HepG2 (cell line): ENCODE results near the gene RPL23. TPM values are rescaled to one million over a fixed set of nuclear protein-coding genes. Genes with fewer than 3 reads are reported as not detected.

Experiments used
- CAMTA2 ChIP-seq: sonication (generic); formaldehyde crosslinking; IDR thresholded peaks from 2 replicates; pipeline ENCODE4 v1.4.0; 2020; ENCODE audit warnings: mild to moderate bottlenecking, missing genetic modification reagents, borderline replicate concordance
- NFIC ChIP-seq: IDR thresholded peaks from 2 replicates; pipeline ENCODE4 v1.6.1; 2012; ENCODE audit warnings: mild to moderate bottlenecking, low read length, inconsistent platforms
- ZNF136 ChIP-seq: sonication (generic); formaldehyde crosslinking; IDR thresholded peaks from 2 replicates; pipeline ENCODE4 v1.8.1; 2022; ENCODE audit warnings: low read depth, mild to moderate bottlenecking, moderate library complexity, missing genetic modification reagents
- ZNF337 ChIP-seq: sonication (generic); formaldehyde crosslinking; IDR thresholded peaks from 2 replicates; pipeline ENCODE4 v1.5.1; 2020; ENCODE audit warnings: missing genetic modification reagents, low read depth, mild to moderate bottlenecking, borderline replicate concordance
- polyA plus RNA-seq, 8 experiments: library from polyadenylated mRNA; depleted of rRNA in 3 of 8; stranded (reverse) in 7 of 8; unstranded in 1 of 8; fragments of >200 nt; fragmentation: Illumina TruSeq in 4 of 8; extraction: Trizol in 4 of 8; gene quantifications; 2 replicates each; pipeline versions ENCODE4 v1.2.1 to v1.2.3, GENCODE V29; 2011 to 2016; ENCODE audit warnings: low read depth in 4 of 8, missing spikeins in 1 of 8, mixed read lengths in 1 of 8; ENCODE audit not compliant: insufficient read depth in 1 of 8
- total RNA-seq, 5 experiments: library from RNA; depleted of rRNA; stranded (reverse); fragments of >200 nt; fragmentation: Illumina TruSeq; extraction: Trizol; gene quantifications; 2 replicates each; pipeline ENCODE4 v1.2.3, GENCODE V29; 2016; ENCODE audit warnings: low read depth in 1 of 5
- TF ChIP-seq, protein P1 (sequence below): sonication (generic); formaldehyde crosslinking; IDR thresholded peaks from 2 replicates; pipeline ENCODE4 v1.5.0; 2020; ENCODE audit warnings: mild to moderate bottlenecking, missing genetic modification reagents, borderline replicate concordance
- TF ChIP-seq, protein P2 (sequence below): sonication (generic); formaldehyde crosslinking; IDR thresholded peaks from 2 replicates; pipeline ENCODE4 v1.4.0; 2020; ENCODE audit warnings: missing genetic modification reagents, borderline replicate concordance
- TF ChIP-seq, protein P3 (sequence below): sonication (generic); formaldehyde crosslinking; IDR thresholded peaks from 2 replicates; pipeline ENCODE4 v1.4.0; 2020; ENCODE audit warnings: mild to moderate bottlenecking, missing genetic modification reagents, borderline replicate concordance
- TF ChIP-seq, protein P4 (sequence below): sonication (generic); formaldehyde crosslinking; IDR thresholded peaks from 2 replicates; pipeline ENCODE4 v1.8.1; 2022; ENCODE audit warnings: low read depth, mild to moderate bottlenecking, missing genetic modification reagents
- TF ChIP-seq, protein P5 (sequence below): sonication (generic); formaldehyde crosslinking; IDR thresholded peaks from 2 replicates; pipeline ENCODE4 v1.4.0; 2020; ENCODE audit warnings: missing genetic modification reagents, mild to moderate bottlenecking, borderline replicate concordance

The RPL23 gene
- total and polyA plus RNA-seq, 2 of the 13 experiments (the other 11 are each of a cell fraction or from before 2014, with no cell fraction given) = 2,790 to 4,860 TPM

DNA sequence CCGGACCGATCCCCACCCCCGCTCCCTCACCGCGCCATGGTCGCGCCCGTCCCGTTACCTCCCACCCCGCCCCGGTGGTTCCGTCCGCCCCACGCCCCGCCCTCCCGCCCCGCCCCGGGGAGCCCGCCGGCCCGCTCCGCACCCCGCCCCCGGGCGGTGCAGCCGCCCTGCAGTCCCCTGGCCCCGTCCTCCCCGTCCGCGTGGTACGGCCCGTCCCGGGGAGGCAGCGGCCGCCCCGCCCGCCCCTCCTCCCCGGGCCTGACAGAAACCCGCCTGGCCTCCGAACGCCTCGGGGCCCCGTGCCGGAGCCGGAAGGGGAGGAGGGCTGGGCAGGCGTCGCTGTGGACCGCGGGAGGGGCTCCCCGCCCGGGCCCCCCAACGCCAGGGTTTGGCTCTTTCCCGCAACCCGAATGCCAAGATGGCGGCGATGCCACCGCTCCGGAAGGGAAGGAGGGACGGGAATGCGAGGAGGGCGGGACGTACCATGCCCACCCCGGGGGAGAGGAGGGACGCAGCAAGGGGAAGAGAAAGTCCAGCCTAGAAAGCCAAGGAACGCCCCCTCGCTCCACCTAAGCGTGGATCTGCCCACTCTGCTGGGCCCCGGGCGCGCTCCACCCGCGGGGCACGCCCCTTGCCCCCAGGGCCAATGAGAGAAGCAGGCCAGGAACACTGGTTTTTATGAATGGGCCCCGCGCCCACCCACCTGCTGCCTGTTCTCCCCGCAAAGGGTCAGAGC is 53.9 kb downstream of the RPL23 start, which contains the start of gene PIP4K2B (continued):
- TF ChIP-seq, protein P1, sequence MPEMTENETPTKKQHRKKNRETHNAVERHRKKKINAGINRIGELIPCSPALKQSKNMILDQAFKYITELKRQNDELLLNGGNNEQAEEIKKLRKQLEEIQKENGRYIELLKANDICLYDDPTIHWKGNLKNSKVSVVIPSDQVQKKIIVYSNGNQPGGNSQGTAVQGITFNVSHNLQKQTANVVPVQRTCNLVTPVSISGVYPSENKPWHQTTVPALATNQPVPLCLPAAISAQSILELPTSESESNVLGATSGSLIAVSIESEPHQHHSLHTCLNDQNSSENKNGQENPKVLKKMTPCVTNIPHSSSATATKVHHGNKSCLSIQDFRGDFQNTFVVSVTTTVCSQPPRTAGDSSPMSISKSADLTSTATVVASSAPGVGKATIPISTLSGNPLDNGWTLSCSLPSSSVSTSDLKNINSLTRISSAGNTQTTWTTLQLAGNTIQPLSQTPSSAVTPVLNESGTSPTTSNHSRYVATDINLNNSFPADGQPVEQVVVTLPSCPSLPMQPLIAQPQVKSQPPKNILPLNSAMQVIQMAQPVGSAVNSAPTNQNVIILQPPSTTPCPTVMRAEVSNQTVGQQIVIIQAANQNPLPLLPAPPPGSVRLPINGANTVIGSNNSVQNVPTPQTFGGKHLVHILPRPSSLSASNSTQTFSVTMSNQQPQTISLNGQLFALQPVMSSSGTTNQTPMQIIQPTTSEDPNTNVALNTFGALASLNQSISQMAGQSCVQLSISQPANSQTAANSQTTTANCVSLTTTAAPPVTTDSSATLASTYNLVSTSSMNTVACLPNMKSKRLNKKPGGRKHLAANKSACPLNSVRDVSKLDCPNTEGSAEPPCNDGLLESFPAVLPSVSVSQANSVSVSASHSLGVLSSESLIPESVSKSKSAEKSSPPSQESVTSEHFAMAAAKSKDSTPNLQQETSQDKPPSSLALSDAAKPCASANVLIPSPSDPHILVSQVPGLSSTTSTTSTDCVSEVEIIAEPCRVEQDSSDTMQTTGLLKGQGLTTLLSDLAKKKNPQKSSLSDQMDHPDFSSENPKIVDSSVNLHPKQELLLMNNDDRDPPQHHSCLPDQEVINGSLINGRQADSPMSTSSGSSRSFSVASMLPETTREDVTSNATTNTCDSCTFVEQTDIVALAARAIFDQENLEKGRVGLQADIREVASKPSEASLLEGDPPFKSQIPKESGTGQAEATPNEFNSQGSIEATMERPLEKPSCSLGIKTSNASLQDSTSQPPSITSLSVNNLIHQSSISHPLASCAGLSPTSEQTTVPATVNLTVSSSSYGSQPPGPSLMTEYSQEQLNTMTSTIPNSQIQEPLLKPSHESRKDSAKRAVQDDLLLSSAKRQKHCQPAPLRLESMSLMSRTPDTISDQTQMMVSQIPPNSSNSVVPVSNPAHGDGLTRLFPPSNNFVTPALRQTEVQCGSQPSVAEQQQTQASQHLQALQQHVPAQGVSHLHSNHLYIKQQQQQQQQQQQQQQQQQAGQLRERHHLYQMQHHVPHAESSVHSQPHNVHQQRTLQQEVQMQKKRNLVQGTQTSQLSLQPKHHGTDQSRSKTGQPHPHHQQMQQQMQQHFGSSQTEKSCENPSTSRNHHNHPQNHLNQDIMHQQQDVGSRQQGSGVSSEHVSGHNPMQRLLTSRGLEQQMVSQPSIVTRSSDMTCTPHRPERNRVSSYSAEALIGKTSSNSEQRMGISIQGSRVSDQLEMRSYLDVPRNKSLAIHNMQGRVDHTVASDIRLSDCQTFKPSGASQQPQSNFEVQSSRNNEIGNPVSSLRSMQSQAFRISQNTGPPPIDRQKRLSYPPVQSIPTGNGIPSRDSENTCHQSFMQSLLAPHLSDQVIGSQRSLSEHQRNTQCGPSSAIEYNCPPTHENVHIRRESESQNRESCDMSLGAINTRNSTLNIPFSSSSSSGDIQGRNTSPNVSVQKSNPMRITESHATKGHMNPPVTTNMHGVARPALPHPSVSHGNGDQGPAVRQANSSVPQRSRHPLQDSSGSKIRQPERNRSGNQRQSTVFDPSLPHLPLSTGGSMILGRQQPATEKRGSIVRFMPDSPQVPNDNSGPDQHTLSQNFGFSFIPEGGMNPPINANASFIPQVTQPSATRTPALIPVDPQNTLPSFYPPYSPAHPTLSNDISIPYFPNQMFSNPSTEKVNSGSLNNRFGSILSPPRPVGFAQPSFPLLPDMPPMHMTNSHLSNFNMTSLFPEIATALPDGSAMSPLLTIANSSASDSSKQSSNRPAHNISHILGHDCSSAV = no peak
- TF ChIP-seq CAMTA2 (CRISPR knock-in tag) = no peak
- TF ChIP-seq ZNF136 (CRISPR knock-in tag) = 0 out of 2 replicates have a peak, but pooled peaks have one; percentile 57
- TF ChIP-seq, protein P2, sequence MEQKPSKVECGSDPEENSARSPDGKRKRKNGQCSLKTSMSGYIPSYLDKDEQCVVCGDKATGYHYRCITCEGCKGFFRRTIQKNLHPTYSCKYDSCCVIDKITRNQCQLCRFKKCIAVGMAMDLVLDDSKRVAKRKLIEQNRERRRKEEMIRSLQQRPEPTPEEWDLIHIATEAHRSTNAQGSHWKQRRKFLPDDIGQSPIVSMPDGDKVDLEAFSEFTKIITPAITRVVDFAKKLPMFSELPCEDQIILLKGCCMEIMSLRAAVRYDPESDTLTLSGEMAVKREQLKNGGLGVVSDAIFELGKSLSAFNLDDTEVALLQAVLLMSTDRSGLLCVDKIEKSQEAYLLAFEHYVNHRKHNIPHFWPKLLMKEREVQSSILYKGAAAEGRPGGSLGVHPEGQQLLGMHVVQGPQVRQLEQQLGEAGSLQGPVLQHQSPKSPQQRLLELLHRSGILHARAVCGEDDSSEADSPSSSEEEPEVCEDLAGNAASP (CRISPR knock-in tag) = 0 out of 2 replicates have a peak, but pooled peaks have one; percentile 61
- TF ChIP-seq, protein P3, sequence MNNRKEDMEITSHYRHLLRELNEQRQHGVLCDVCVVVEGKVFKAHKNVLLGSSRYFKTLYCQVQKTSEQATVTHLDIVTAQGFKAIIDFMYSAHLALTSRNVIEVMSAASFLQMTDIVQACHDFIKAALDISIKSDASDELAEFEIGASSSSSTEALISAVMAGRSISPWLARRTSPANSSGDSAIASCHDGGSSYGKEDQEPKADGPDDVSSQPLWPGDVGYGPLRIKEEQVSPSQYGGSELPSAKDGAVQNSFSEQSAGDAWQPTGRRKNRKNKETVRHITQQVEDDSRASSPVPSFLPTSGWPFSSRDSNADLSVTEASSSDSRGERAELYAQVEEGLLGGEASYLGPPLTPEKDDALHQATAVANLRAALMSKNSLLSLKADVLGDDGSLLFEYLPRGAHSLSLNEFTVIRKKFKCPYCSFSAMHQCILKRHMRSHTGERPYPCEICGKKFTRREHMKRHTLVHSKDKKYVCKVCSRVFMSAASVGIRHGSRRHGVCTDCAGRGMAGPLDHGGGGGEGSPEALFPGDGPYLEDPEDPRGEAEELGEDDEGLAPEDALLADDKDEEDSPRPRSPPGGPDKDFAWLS (CRISPR knock-in tag) = no peak
- no peak for TF ChIP-seq NFIC
- TF ChIP-seq, protein P4, sequence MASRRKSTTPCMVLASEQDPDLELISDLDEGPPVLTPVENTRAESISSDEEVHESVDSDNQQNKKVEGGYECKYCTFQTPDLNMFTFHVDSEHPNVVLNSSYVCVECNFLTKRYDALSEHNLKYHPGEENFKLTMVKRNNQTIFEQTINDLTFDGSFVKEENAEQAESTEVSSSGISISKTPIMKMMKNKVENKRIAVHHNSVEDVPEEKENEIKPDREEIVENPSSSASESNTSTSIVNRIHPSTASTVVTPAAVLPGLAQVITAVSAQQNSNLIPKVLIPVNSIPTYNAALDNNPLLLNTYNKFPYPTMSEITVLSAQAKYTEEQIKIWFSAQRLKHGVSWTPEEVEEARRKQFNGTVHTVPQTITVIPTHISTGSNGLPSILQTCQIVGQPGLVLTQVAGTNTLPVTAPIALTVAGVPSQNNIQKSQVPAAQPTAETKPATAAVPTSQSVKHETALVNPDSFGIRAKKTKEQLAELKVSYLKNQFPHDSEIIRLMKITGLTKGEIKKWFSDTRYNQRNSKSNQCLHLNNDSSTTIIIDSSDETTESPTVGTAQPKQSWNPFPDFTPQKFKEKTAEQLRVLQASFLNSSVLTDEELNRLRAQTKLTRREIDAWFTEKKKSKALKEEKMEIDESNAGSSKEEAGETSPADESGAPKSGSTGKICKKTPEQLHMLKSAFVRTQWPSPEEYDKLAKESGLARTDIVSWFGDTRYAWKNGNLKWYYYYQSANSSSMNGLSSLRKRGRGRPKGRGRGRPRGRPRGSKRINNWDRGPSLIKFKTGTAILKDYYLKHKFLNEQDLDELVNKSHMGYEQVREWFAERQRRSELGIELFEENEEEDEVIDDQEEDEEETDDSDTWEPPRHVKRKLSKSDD (CRISPR knock-in tag) = peak; percentile 82
- TF ChIP-seq ZNF337 (CRISPR knock-in tag) = no peak
- TF ChIP-seq, protein P5, sequence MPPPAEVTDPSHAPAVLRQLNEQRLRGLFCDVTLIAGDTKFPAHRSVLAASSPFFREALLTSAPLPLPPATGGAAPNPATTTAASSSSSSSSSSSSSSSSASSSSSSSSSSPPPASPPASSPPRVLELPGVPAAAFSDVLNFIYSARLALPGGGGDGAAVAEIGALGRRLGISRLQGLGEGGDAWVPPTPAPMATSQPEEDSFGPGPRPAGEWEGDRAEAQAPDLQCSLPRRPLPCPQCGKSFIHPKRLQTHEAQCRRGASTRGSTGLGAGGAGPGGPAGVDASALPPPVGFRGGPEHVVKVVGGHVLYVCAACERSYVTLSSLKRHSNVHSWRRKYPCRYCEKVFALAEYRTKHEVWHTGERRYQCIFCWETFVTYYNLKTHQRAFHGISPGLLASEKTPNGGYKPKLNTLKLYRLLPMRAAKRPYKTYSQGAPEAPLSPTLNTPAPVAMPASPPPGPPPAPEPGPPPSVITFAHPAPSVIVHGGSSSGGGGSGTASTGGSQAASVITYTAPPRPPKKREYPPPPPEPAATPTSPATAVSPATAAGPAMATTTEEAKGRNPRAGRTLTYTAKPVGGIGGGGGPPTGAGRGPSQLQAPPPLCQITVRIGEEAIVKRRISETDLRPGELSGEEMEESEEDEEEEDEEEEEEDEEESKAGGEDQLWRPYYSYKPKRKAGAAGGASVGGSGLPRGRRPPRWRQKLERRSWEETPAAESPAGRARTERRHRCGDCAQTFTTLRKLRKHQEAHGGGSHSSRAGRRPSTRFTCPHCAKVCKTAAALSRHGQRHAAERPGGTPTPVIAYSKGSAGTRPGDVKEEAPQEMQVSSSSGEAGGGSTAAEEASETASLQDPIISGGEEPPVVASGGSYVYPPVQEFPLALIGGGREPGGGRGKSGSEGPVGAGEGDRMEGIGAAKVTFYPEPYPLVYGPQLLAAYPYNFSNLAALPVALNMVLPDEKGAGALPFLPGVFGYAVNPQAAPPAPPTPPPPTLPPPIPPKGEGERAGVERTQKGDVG (CRISPR knock-in tag) = no peak; the same call in 1 of the 2 replicates
